GM10847 (cell line): Measurements from ENCODE around the gene SLC4A4.

ENCODE experiments used
- POLR2A ChIP-seq: IDR thresholded peaks from 2 replicates; pipeline ENCODE4 v1.6.1; 2011; ENCODE audit not compliant: insufficient read length; ENCODE audit errors: extremely low read depth

The SLC4A4 gene

GRCh38 chr4:71474731-71475130, 135.9 kb downstream of the SLC4A4 start:
- no peak for TF ChIP-seq POLR2A

DNA sequence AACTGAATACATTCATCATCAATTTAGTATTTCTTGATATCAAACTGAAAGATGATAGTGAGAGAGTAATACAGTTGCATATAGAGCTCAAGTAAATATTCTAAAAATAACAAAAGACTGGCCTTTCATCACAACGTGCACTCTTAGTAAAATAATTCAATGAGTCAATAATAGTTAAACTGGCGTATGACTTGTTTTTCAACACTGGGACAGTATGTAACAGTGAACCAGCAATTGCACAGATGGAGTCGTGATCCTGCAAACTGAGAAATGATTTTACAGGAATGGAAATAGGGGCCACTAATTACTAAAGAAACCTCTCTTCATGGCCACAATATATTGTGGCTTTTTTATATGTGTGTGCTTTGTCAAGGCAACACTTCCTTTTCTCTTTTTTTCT, 137.4 kb downstream of the SLC4A4 start:
- TF ChIP-seq POLR2A, result no peak

- TF ChIP-seq POLR2A, result no peak
Observed at GRCh38 chr4:71486550-71487343, 147.9 kb downstream of the SLC4A4 start.

DNA sequence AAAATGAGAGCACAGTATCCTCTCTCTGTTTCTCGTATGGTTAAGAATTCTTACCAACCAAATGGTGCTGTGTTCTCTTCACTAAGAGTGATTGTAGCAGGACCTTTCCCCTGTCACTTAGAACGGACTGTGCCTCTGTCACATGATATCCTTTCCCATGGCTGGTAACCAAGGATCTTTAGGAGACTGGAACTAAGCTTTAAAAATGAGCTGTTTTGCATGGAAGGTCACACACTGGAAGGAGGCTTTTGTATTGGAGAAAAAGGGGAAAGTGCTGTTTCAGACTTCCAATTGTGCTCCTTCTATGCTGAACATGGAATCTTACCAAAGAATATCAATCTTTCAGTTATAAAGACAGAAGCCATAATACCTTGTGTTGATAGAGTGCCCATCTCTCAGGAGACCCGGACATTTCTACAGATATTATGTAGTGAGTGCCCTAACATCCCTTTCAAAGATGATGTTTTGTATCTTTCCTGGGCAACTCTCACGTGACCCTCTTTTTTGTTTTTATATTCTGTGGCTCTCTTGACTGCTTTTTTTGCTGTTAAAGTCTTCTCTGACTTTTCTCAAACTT, 148.6 kb downstream of the SLC4A4 start:
- no peak for TF ChIP-seq POLR2A

DNA sequence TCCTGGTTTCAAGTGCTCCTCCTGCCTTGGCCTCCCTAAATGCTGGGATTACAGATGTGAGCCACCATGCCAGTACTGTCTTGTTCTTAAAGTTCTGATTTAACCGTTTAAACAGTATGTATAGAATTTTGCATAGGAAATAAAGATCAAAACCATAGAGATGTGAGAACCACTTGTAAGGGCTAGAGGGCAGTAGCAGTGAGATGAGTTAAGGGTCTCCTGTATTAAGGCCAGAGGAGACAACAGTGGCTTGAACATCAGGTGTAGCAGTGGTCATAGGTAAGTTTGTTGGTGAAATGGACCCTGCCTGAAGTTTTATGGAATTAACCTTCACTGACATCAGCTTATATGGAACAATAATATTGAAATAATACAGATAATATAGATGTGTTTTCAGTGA, 155.7 kb downstream of the SLC4A4 start:
- no peak for TF ChIP-seq POLR2A

GRCh38 chr4:71495454-71495853, 156.6 kb downstream of the SLC4A4 start:
- no peak for TF ChIP-seq POLR2A

DNA sequence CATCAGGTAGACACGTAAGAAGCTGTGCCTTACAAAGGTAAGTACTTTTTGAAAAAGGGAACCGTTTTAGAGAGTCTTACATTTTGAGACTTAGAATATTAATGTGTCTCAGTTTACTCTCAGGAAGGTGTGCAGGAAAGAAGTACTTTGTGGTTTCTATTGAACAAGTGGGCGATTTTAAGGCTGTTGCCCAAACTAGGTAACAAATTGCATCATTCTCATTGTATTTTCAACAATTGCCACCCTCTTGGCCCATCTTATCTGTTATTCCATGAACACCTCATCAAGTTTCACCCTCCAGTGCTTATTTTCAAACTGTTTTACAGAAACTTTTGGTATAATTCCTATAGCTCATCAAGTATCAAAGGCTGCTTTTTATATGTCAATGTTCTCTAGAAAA, 158.3 kb downstream of the SLC4A4 start:
- TF ChIP-seq POLR2A, result no peak

GRCh38 chr4:71498002-71498401, 159.2 kb downstream of the SLC4A4 start:
- no peak for TF ChIP-seq POLR2A

GRCh38 chr4:71498625-71499024, 159.8 kb downstream of the SLC4A4 start:
- no peak for TF ChIP-seq POLR2A

DNA sequence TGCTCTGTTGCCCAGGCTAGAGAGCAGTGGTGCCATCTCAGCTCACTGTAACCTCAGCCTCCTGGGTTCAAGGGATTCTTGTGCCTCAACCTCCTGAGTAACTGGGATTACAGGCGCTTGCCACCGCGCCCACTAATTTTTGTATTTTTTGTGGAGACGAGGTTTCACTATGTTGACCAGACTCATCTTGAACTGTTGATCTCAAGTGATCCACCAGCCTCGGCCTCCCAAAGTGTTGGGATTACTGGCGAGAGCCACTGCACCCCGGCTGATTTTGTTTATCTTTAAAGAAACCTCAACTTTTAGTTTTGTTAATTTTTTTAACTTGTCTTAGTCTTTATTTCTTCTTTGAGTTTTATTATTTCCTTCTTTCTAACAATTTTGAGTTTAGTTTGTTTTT, 163.2 kb downstream of the SLC4A4 start:
- TF ChIP-seq POLR2A, result no peak

DNA sequence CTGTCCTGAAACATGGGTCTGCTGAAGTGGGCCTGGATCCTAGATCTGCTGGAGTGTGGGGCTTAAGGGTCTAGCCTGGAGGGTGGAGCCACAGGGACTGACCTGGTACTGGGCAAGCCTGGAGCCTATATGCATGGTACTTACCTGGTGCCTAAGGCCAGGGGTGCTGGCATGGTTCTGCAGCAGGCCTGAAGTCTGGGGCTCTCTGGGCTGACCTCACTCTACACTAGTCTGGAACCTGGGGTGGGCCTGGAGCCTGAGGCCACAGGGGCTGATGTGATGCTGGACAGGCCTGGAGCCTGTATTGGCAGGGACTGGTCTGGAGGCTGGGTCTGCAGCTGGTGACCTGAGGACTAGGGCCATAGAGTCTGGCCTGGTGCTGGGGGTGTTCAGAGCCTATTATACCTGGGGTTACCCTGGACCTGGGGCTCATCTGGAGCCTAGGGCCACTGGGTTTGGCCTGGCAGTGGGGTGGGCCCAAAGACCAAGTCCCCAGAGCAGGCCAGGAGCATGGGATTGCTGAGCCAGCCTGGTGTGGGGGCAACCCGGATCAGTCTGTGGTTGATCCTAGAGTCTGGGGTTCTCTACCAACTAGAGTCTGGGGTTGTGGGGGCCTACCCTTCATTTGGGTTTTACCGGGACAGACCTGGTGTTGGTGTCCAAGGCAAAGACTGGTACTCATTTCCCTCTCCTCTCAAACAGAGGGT, 179.6 kb downstream of the SLC4A4 start:
- no peak for TF ChIP-seq POLR2A

GRCh38 chr4:71520308-71520707, 181.5 kb downstream of the SLC4A4 start:
- TF ChIP-seq POLR2A, result no peak

GRCh38 chr4:71520850-71521249, 182.0 kb downstream of the SLC4A4 start:
- no peak for TF ChIP-seq POLR2A

GRCh38 chr4:71524756-71525155, 185.9 kb downstream of the SLC4A4 start:
- no peak for TF ChIP-seq POLR2A

DNA sequence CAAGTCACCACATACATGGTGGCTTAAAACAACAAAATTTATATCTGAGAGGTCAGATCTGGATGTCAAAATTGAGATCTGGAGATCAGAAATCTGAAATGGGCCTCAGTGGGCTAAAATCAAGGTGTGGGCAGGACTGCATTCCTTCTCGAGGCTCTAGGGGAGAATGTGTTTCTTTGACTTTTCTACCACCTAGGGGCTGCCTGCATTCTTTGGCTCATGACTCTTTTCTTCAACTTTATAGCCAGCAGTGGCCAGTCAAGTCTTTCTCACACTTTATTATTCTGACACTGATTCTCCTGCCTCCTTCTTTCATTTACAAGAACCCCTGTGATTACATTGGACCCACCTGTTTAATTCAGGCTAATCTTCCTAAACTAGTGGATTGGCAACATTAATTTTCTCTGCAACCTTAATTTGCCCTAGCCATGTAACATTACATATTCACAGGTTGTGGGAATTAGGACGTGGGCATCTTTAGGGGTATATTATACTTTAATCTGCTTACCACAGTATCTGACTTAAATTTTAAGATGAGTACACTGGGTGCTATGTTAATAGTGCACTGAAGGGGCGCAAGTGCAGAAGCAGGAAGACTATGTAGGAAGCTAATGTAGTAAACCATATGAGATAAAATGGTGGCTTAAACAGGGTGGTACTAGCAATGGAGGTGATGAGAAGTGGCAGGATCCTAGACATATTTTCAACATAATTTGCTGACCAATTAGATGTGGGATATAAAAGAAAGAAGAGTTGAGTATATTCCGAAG, 188.0 kb downstream of the SLC4A4 start:
- no peak for TF ChIP-seq POLR2A

- TF ChIP-seq POLR2A, result no peak
Observed at GRCh38 chr4:71532407-71532806, 193.6 kb downstream of the SLC4A4 start.

DNA sequence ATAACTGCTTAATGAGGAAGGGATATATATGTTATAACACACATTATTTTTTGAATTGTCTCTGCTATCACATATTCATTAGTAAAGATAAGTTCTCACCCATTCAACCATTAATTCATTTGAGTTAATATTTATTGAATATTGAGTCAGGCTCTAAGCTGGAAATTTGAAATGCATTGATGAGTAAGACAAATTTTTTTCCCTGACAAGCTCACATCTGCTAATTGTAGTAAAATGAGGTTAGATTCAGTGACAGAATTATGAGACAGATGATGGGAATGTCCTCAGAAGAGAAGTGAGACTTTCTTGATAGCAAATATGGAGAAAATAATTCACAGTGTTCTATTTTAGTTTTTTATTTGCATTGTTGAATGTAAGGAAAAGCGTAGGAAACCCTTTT, 194.3 kb downstream of the SLC4A4 start:
- TF ChIP-seq POLR2A, result no peak
